Tibial nerve (tissue), 4 donors: ENCODE results near the gene CFHR5. TPM values are rescaled to one million over a fixed set of nuclear protein-coding genes. Genes with fewer than 3 reads are reported as not detected.
"Not testable (repeated sequence)": the region's sequence is repeated elsewhere in the genome, so short reads cannot be mapped to it uniquely, and the experiment has no call there.

Experiments used
- DNase-seq, 2 donors: peaks; one replicate each; pipeline ENCODE4 v3.0.0-alpha.2; 2019; ENCODE audit warnings: low spot score in 2 of 2
- H3K27ac ChIP-seq, 4 donors: fragments of 200-600 bp; sonication (generic) in 3 of 4; one replicate each; pipeline ENCODE4 v1.5.1; 2017 to 2019; ENCODE audit warnings: mild to moderate bottlenecking in 1 of 4
- H3K27me3 ChIP-seq, 2 donors: fragments of 200-600 bp; sonication (generic) in 1 of 2; one replicate each; pipeline versions ENCODE4 v1.5.1 to v1.6.0; 2017 to 2019
- H3K36me3 ChIP-seq, 3 donors: fragments of 200-600 bp; sonication (generic); one replicate each; pipeline ENCODE4 v1.5.1; 2018 to 2019
- H3K4me1 ChIP-seq, 4 donors: fragments of 200-600 bp; sonication (generic) in 3 of 4; one replicate each; pipeline ENCODE4 v1.5.1; 2017 to 2019
- H3K4me3 ChIP-seq, 4 donors: fragments of 200-600 bp; sonication (generic) in 3 of 4; one replicate each; pipeline ENCODE4 v1.5.1; 2017 to 2019; ENCODE audit warnings: mild to moderate bottlenecking in 1 of 4, moderate library complexity in 1 of 4
- H3K9me3 ChIP-seq, 4 donors: fragments of 200-600 bp; sonication (generic) in 3 of 4; one replicate each; pipeline ENCODE4 v1.5.1; 2017 to 2019
- CTCF ChIP-seq, 5 experiments: fragments of 200-600 bp in 3 of 5; fragments of 450-650 bp in 2 of 5; sonication (generic) in 3 of 5; IDR thresholded peaks; one replicate each; pipeline ENCODE4 v1.5.1; 2016 to 2019; ENCODE audit warnings: antibody characterized with exemption in 5 of 5, mild to moderate bottlenecking in 3 of 5, moderate library complexity in 2 of 5
- EP300 ChIP-seq, 2 donors: sonication (generic); formaldehyde crosslinking; IDR thresholded peaks; one replicate each; pipeline ENCODE4 v1.6.1; 2017; ENCODE audit warnings: antibody characterized with exemption in 2 of 2, mild to moderate bottlenecking in 1 of 2
- POLR2A ChIP-seq, 2 donors: fragments of 450-650 bp; IDR thresholded peaks; one replicate each; pipeline ENCODE4 v1.6.1; 2017; ENCODE audit warnings: antibody characterized with exemption in 2 of 2, mild to moderate bottlenecking in 2 of 2, moderate library complexity in 2 of 2
- WGBS, 2 donors: methylation state at CpG; one replicate each; pipeline ENCODE4 v1.1.5; 2018; 5-methylcytosine and 5-hydroxymethylcytosine counted together
- total RNA-seq, 4 donors: library from RNA; depleted of rRNA; stranded (reverse); fragments of >200 nt; gene quantifications; one replicate each; pipeline ENCODE4 v1.1.0, GENCODE V29; 2016

Gene CFHR5
- total RNA-seq, 4 donors from 2014 or later = not detected

GRCh38 chr1:197017558-197018146, 40.3 kb downstream of the CFHR5 start:
- no peaks in the 10 kb centered on the region for H3K36me3 ChIP-seq
- no peak for DNase-seq
- H3K27ac ChIP-seq = no peak overlapping the region
- TF ChIP-seq CTCF (IDR thresholded peaks at IDR 0.05) = no peak
- TF ChIP-seq POLR2A (IDR thresholded peaks at IDR 0.05) = no peak
- TF ChIP-seq EP300 (IDR thresholded peaks at IDR 0.05) = no peak
- H3K9me3 ChIP-seq = peaks cover 0 to 6% (median 0%) of the 10 kb centered on the region in 4 donors
- no peaks in the 10 kb centered on the region for H3K4me1 ChIP-seq
- no peaks in the 10 kb centered on the region for H3K27me3 ChIP-seq
- no peak overlapping the region for H3K4me3 ChIP-seq
- WGBS, 2 donors = 79 to 81% methylated on average over 8 of the region's 8 CpGs

DNA sequence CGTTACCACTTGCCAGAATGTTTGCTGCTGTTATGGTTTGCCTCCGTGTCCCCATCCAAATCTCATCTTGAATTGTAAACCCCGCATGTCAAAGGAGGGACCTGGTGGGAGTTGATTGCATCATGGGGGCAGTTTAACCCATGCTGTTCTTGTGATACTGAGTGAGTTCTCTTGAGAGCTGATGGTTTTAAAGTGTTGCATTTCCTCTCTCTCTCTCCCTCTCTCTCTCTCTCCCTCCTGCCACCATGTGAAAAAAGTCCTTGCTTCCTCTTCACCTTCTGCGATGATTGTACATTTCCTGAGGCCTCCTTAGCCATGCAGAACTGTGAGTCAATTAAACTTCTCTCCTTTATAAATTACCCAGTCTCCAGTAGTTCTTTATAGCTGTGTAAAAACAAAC, 44.4 kb downstream of the CFHR5 start:
- Histone ChIP-seq H3K27ac (no peak overlapping the region), H3K27me3 (no peaks in the 10 kb centered on the region), H3K4me1 (no peaks in the 10 kb centered on the region), H3K9me3 (no peaks in the 10 kb centered on the region), H3K4me3 (no peak overlapping the region), H3K36me3 (no peaks in the 10 kb centered on the region)
- TF ChIP-seq EP300 (IDR thresholded peaks at IDR 0.05) = no peak
- no peak for TF ChIP-seq POLR2A (IDR thresholded peaks at IDR 0.05)
- TF ChIP-seq CTCF (IDR thresholded peaks at IDR 0.05) = no peak
- WGBS, 2 donors = 28 to 33% methylated on average over 4 of the region's 4 CpGs
- no peak for DNase-seq

- H3K9me3 ChIP-seq = no peaks in the 10 kb centered on the region
- H3K4me3 ChIP-seq = no peak overlapping the region
- 2 to 44% methylated on average over 1 of the region's 1 CpG for WGBS, 2 donors
- no peaks in the 10 kb centered on the region for H3K4me1 ChIP-seq
- no peaks in the 10 kb centered on the region for H3K27me3 ChIP-seq
- DNase-seq = no peak
- no peak overlapping the region for H3K27ac ChIP-seq
- no peak for TF ChIP-seq POLR2A (IDR thresholded peaks at IDR 0.05)
- no peak for TF ChIP-seq CTCF (IDR thresholded peaks at IDR 0.05)
- no peak for TF ChIP-seq EP300 (IDR thresholded peaks at IDR 0.05)
- no peaks in the 10 kb centered on the region for H3K36me3 ChIP-seq
Measured at GRCh38 chr1:197024460-197024859, 47.1 kb downstream of the CFHR5 start.

DNA sequence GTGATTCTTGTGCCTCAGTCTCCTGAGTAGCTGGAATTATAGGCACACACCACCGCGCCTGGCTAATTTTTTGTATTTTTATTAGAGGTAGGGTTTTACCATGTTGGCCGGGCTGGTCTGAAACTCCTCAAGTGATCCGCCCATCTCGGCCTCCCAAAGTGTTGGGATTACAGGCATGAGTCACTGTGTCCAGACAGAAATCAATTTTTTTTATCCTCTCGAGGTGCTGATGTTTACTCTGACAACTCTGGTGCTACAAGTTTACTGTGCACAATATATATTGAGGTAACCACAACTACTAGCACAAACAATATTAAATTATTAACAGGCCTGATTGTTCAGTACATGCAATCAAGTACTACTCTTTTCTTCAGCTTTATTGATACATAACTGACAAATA, 50.0 kb downstream of the CFHR5 start:
- TF ChIP-seq EP300 (IDR thresholded peaks at IDR 0.05) (no peak), POLR2A (IDR thresholded peaks at IDR 0.05) (no peak), CTCF (IDR thresholded peaks at IDR 0.05) (no peak)
- H3K4me1 ChIP-seq = no peaks in the 10 kb centered on the region

DNA sequence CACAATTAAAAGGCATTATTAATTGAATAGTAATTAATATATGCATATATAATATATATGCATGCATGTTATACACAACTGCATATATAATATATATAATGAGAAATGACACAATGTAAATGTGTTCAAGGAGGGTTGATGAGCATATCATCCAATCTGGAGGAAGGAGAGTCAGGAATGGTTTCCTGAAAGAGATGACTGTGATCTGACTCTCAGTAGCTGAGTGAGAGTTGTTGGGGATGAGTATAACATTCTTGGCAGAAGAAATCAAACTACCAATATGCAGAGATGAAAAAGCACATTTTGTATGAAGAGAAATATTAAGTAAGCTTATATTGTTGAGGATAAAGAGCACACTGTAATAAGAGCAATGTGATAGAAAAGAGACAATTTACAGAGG, 52.4 kb downstream of the CFHR5 start:
- DNase-seq = no peak
- Histone ChIP-seq H3K4me3 (no peak overlapping the region), H3K9me3 (no peaks in the 10 kb centered on the region), H3K27me3 (no peaks in the 10 kb centered on the region), H3K4me1 (no peaks in the 10 kb centered on the region), H3K36me3 (no peaks in the 10 kb centered on the region), H3K27ac (no peak overlapping the region)
- no peak for TF ChIP-seq POLR2A (IDR thresholded peaks at IDR 0.05)
- no peak for TF ChIP-seq CTCF (IDR thresholded peaks at IDR 0.05)
- TF ChIP-seq EP300 (IDR thresholded peaks at IDR 0.05) = no peak

More for the DNA sequence above, 50.0 kb downstream of the CFHR5 start:
- no peak for DNase-seq
- no peaks in the 10 kb centered on the region for H3K36me3 ChIP-seq
- no peak overlapping the region for H3K27ac ChIP-seq
- no peaks in the 10 kb centered on the region for H3K9me3 ChIP-seq
- H3K27me3 ChIP-seq = no peaks in the 10 kb centered on the region
- H3K4me3 ChIP-seq = no peak overlapping the region
- WGBS, 2 donors = 87 to 89% methylated on average over 6 of the region's 6 CpGs

DNA sequence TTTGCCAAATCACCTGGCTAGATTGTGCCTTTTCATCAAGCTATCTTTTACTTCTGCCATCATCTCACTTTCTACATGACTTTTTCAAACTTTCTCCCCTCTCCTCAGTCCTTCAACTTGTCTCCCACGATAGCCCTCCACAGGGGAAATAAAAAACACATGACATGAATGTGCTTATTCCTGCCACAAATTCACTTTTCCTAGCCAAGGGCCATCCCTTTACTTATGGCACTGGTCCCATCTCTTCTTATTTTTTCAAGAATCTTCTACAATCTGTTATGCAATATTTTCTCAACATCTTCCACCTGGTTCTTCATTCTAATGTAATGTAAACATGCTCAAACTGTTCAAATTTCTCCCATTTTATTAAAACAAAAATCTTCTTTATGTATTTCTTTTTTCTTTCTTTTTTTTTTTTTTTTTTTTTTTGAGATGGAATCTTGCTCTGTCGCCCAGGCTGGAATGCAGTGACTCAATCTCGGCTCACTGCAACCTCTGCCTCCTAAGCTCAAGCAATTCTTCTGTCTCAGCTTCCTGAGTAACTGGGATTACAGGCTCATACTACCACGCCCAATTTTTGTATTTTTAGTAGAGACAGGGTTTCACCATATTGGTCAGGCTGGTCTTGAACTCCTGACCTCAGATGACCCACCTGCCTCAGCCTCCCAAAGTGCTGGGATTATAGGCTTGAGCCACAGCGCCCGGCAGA, 57.4 kb downstream of the CFHR5 start:
- not testable (repeated sequence) for H3K4me1 ChIP-seq, H3K36me3 ChIP-seq, H3K9me3 ChIP-seq, H3K27me3 ChIP-seq, H3K27ac ChIP-seq, H3K4me3 ChIP-seq, DNase-seq
- 77% methylated on average over 6 of the region's 6 CpGs for WGBS, 2 donors
